Measurements from ENCODE around the gene ARHGAP6.

DNA sequence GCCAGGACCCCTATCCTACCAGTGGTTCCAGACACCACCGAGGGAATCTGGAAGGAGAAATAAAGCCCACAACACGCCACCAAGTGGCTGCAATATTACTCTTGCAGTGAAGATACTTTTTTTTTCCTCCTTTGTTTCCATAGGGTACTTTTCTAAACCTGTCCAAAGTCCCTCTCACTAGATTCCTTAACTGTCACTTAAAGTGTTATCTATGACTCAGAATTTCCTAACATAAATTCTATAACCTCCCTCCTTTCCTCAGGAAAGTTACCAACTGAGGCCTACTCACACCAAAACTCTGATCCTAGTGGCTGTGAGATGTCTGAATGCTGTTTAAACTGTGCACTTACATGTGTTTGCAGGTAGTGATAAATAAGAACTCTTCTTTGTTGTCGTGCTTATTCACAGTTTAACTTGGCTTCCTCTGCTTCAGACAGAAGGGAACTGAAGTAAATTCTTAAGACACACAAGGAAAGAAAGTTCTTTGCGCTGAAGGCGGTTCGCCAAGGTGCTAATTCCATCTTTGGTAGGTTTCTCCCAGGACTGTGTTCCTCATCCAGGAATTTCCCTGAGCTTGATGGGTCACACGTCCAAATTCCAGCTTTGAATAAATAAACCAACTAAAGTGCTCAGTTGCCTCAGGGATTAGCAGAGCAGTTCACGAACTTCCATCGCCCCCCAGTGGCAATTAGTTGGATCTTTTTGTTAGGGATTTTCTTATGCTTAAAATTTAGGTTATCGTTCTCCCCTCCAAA lies 565.3 kb downstream of the ARHGAP6 start:
- TF ChIP-seq, protein P1, sequence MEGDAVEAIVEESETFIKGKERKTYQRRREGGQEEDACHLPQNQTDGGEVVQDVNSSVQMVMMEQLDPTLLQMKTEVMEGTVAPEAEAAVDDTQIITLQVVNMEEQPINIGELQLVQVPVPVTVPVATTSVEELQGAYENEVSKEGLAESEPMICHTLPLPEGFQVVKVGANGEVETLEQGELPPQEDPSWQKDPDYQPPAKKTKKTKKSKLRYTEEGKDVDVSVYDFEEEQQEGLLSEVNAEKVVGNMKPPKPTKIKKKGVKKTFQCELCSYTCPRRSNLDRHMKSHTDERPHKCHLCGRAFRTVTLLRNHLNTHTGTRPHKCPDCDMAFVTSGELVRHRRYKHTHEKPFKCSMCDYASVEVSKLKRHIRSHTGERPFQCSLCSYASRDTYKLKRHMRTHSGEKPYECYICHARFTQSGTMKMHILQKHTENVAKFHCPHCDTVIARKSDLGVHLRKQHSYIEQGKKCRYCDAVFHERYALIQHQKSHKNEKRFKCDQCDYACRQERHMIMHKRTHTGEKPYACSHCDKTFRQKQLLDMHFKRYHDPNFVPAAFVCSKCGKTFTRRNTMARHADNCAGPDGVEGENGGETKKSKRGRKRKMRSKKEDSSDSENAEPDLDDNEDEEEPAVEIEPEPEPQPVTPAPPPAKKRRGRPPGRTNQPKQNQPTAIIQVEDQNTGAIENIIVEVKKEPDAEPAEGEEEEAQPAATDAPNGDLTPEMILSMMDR (IDR thresholded peaks at IDR 0.05; ENCODE audit: low read depth, low read length) = peak; percentile 8
- TF ChIP-seq MYC (IDR thresholded peaks at IDR 0.05; ENCODE audit: low read depth, low read length) (no peak), POLR2A (IDR thresholded peaks at IDR 0.05; ENCODE audit: extremely low read depth, insufficient read length) (no peak)
- TF ChIP-seq, protein P2, sequence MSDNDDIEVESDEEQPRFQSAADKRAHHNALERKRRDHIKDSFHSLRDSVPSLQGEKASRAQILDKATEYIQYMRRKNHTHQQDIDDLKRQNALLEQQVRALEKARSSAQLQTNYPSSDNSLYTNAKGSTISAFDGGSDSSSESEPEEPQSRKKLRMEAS (IDR thresholded peaks at IDR 0.05; ENCODE audit: low read depth, low read length) = no peak
